Panc1 (cell line): ENCODE measurements around the gene CEP55.

Experiments
- CTCF ChIP-seq: fragments of 450-650 bp; IDR thresholded peaks from 2 replicates; pipeline ENCODE4 v1.5.1; 2017; ENCODE audit warnings: mild to moderate bottlenecking
- TF ChIP-seq, protein P1 (sequence below), 2 experiments: IDR thresholded peaks; 2 replicates each; pipeline ENCODE4 v1.6.1; 2011 to 2012; ENCODE audit warnings: low read depth in 2 of 2, control low read depth in 1 of 2, low read length in 1 of 2, mild to moderate bottlenecking in 1 of 2, moderate library complexity in 1 of 2; ENCODE audit not compliant: insufficient read depth in 1 of 2

DNA sequence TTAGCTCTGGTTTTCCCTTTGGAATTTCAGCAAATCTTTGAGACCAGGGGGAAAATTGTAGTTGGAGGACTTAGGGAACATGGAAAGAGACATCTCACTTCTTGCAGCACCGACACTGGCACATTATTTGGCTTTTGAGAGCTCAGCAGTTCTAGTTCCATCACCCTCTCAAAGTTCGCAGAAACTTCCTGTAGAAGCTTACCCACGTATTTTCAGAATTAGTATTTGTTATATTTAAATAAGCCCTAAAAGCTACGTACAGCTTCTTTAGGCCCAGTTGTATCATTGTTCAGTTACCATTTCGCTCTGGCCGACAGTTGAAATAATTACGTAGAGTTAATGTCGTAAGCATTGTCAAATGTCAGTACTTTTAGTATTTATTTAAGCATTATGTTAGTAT lies 13.4 kb downstream of the CEP55 start:
- TF ChIP-seq CTCF = no peak
- TF ChIP-seq, protein P1, sequence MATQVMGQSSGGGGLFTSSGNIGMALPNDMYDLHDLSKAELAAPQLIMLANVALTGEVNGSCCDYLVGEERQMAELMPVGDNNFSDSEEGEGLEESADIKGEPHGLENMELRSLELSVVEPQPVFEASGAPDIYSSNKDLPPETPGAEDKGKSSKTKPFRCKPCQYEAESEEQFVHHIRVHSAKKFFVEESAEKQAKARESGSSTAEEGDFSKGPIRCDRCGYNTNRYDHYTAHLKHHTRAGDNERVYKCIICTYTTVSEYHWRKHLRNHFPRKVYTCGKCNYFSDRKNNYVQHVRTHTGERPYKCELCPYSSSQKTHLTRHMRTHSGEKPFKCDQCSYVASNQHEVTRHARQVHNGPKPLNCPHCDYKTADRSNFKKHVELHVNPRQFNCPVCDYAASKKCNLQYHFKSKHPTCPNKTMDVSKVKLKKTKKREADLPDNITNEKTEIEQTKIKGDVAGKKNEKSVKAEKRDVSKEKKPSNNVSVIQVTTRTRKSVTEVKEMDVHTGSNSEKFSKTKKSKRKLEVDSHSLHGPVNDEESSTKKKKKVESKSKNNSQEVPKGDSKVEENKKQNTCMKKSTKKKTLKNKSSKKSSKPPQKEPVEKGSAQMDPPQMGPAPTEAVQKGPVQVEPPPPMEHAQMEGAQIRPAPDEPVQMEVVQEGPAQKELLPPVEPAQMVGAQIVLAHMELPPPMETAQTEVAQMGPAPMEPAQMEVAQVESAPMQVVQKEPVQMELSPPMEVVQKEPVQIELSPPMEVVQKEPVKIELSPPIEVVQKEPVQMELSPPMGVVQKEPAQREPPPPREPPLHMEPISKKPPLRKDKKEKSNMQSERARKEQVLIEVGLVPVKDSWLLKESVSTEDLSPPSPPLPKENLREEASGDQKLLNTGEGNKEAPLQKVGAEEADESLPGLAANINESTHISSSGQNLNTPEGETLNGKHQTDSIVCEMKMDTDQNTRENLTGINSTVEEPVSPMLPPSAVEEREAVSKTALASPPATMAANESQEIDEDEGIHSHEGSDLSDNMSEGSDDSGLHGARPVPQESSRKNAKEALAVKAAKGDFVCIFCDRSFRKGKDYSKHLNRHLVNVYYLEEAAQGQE (IDR thresholded peaks at IDR 0.05; ENCODE audit: insufficient read depth in 1 of 2, low read depth in 2 of 2, low read length in 1 of 2) = no peak
